Activated naive CD4-positive, alpha-beta T cell treated with anti-CD3 and anti-CD28 coated beads, Interleukin-2, amount 50 U/mL, for 16 hours (primary cell): ENCODE measurements around the gene RNASE4.
A peak's percentile ranks its signal among the peaks of the same experiment; 100 is the strongest.
"Not testable (repeated sequence)": the region's sequence is repeated elsewhere in the genome, so short reads cannot be mapped to it uniquely, and the experiment has no call there.

ENCODE experiments used
- DNase-seq: peaks from one replicate; pipeline ENCODE4 v3.0.0-alpha.2; 2020

Gene RNASE4, protein sequence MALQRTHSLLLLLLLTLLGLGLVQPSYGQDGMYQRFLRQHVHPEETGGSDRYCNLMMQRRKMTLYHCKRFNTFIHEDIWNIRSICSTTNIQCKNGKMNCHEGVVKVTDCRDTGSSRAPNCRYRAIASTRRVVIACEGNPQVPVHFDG

DNA sequence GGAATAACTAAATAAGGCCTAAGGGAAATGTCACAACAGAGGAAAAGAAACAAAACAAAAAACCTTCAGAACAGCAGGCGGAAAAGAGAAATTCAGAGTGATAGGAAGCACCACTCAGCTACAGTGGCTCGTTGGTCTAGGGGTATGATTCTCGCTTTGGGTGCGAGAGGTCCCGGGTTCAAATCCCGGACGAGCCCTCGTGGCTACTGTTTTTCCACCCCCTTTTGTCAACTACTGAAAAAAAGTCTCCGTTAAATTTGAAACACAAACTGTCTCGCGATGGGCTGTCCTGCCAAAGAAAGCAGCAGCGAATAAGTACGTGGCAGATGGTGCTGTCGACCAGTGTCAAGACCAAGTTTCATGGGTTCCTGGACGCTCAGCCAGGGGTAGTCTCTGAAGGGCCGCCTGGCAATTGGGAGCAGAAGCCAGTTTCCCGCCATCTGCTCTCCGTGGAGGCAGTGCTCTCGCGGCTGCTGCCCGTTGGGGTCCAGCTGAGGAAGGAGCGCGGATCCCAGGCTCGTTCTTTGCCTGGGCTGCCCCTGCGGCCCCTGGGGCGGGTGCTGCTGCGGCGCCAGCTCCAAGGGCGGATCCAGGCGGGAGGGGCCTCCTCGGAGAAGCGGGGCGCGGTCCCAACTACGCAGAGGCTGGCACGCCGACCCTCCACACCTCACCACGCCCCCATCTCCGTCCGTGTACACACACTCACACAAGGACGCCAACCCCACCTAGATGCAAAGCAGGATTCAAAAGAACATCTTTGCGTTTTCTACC is at the start of gene RNASE4:
RNASE4 (plus strand) TSS at position 670 of the 771 bp plus-strand sequence. CDS start 14,812 bp downstream, outside the sequence.
- DNase-seq: peak; percentile 75

DNA sequence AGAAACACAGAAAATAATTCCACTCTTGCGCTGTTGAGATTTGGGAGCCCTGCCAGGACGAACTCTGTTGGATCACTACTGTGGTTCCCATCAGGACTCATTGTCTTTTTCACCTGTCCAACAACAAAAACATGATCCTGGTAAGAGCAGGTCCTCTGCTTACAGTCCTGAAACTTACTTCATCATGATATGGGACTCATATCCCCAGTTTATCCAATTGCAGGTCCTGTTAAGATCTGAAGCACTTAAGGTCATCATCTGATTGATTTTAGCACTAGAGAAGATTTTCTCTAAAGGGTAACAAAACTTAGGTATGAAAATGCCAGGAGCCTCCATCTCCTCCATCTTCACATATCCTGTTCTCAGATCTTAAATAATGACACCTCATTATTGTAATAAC is 42.8 kb upstream of the RNASE4 start, which contains the start of gene OR6S1:
OR6S1 (minus strand) TSS at position 101 of the 400 bp plus-strand sequence; CDS start at position 101, 0 bp downstream.
- no peak for DNase-seq

DNA sequence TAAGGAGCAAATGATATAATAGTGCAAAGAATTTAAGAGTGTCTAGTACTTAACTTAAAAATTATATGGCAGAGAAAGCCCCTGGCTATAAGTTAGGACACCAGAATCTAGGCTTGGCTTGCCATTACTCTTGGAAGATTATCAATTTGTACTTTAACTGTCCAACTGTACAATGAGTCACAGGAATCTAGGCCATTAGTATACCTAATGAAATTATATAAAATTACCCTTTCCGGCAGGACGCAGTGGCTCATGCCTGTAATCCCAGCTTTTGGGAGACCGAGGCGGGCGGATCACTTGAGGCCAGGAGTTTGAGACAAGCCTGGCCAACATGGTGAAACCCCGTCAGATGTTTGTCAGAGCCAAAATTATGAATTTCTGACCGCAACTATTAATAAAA is 42.2 kb upstream of the RNASE4 start:
- DNase-seq: no peak

DNA sequence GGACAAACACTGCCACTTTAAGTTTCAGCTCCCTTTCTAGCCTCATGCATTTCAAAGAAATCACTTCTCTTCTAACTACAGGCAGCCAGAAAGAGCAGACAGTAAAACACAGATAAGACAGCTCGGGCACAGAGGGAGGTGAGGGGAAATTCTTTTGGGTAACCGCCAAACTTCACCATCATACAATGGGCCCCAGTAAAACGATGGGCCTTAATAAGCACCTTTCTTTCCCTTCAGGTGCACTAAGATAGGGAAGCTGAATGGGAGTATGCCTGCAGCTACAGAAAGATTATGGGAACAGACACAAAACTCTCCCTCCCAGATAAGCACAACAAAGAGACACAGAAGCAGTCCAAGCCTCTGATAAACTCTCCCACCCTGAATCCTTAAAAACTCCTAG is 41.6 kb upstream of the RNASE4 start:
- not testable (repeated sequence) for DNase-seq

DNA sequence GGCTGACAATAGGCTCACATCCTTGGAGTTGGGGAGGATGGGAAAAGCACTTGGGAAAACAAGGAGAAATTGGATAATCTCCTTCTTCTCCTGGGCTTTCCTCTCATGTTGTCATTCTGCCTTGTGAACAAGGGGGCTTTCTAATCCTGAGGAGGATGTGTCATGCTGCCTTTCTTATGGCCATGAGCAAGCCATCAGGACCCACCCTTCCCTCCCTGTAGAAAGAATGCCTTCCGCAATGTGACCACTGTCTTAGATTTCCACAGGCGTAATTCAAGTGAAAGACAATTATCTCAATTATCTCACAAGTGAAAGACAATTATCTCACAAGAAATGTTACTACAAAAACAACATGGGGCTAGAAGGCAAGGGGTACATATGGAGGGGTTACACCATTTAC is 39.8 kb upstream of the RNASE4 start:
- DNase-seq: no peak

DNA sequence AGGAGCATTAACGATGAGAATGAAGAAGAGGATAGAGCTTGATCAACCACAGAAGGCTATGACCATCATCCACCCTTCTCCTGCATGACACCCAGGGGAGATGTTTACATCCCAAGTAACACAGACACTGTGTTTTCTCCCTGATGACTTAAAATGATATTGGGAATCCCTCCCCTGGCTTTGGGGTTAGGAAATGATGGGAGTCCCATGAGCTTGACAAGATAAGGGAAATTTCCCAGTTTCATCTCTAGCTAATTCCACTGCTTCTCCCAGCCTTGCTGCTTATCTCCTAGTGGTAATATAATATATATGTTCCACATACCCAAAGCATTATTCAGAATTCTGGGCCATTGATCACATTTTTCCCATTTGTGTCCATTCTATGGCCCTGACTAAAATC is 38.9 kb upstream of the RNASE4 start:
- DNase-seq: no peak

DNA sequence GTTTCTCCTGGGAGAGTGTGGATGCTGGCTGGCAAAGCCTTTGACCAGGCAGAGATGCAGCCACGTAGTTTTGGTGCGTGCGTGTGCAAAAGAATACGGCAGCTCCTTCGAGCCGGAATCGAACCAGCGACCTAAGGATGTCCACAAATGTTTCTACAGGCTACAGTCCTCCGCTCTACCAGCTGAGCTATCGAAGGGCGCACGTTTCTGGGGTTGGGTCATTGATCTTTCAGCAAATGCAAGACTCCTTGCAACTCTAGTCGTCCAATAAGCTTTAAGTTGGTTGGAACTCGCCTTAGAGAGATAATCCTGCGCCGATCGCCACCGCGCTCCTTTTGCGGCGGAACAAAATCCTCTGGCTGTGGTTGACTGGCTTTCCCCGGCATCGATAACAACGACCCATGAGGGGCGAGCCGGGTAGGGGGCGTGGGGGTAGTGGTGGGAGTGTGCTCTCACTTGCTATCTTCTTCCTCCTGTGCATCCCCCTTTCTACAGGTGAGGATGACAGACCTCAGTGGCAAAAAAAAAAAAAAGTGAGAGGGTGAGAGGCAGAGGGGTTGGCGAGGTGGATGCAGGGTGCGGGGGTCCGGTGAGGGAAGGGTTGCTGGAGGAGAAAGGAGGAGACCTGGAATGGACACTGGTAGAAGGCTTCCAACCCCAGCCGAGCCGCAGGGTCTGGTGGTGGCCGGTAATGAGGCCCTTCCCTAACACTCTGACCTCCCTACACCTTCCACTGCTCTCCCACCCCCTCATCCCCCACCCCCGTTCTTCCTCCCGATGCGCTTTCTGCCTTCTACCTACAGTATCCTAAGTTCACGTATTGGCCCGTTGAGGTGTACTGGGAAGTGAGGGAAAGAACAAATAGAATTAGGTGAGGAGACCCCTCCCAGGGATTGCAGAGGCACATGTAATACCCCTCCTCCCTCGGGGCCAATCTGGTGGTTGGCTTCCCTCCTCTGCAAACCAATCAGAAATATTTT is 31.1 kb upstream of the RNASE4 start:
- peak; percentile 50 for DNase-seq

DNA sequence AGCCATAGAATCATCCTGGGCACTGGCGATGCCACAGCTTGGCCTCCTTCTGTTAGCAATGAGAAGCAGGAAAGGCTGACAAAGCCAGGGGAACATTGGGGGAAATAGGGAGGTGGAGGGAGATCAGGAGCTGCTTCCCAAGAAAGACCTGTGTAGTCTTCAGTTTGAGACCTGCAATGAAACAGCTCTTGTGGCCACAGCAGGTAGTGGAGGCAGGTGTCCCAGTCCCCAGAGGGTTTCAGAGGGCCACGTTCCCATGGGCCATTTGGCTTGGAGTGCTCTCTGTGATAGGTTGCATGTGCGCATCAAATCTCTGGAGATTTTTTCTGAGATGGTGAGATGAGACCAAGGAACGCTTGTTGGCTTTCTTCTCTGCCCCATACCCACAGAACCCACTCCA is 28.5 kb upstream of the RNASE4 start:
- DNase-seq: no peak

DNA sequence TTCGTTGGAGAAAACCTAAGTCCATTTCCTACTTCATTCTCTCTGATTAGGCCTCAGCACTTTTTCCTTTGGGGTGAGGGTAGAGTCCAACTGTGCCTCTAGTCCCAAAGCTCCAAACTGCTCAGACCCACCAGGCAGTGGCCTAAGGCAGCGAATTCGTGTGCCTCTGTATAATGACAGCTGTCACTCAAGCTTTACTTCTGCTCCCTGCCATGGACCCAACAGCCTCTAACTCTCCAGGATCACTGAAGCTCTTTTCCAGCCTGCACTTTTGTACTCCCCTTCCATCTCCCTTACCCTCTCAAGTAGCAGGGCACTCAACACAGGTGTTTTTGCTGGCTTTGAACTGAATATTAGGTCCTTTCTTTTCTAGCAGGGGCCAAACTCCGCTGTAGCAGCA is 28.1 kb upstream of the RNASE4 start:
- no peak for DNase-seq

DNA sequence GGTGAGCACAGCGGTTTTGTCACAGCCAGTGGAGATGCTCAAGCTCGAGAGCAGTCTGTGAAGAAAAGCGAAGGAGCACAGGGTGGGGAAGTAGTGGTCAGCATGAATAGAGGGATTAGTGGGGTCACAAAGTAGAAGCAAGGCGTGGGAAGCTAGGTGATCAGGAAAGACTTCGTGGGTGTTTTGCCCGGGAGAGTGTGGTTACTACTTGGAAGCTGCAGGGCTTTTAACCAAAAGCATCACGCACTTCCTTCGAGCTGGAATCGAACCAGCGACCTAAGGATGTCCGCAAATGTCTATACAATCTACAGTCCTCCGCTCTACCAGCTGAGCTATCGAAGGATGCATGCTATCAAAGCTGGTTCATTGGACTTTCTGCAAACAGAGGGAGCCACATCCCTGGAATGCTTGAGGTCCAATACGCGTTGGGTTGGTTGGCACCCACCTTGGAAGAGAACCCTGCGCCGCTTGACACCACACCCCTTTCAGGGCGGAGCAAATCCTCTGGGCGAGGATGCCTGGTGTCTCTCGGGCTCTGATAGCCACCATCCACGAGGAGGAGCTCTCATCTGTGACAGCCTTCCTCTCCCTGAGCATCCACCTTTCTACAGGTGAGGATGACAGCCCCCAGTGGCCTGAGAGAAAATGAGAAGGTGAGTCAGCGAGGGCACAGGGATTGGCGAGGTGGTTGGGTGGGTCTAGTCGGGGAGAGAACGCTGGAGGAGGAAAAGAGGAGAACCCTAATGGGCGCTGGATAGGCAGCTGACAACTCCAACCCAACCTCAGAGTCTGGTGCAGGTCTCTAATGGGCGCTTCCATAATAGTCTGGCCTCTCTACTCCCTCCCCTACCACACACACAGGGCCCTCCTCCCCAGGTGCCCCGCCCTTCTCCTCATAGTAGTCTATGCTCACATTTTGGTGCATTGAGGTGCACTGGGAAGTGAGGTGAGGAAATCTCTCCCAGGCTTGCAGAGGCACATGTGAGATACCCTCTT is 26.8 kb upstream of the RNASE4 start:
- peak; percentile 36 for DNase-seq

DNA sequence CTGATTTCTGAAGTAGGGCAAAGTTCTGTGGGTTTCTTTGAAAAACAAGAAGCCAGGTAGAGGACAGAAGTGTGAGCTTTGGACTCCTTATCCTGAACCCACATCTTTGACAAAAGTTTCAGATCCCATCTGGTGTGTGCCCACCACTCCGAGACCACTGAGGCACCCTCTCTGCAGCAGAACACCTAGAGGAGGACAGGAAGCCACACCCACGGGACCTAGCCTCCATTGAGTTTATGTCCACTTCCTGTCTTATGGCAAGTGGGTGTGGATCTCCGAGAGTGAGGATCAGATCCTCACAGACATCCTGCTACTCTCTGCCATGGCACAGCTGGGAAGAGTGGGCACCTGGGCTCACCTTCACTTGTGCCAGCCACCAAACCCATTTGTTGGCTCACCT is 26.1 kb upstream of the RNASE4 start:
- no peak for DNase-seq

DNA sequence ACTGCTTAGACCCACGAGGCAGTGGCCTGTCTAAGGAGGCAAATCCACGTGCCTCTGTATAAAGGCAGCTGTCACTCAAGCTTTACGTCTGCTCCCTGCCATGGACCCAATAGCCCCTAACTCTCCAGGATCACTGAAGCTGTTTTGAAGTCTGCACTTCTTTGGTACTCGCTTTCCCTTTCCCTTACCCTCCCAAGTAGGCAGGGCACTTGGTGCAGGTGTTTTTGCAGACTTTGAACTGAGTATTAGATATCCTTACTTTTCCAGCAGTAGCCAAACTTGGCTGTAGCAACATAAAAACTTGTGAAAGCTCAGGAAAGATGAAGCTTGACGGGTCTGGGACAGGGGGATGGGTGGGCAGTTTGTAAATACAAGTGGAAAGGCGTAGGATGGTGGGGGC is 25.0 kb upstream of the RNASE4 start:
- no peak for DNase-seq

DNA sequence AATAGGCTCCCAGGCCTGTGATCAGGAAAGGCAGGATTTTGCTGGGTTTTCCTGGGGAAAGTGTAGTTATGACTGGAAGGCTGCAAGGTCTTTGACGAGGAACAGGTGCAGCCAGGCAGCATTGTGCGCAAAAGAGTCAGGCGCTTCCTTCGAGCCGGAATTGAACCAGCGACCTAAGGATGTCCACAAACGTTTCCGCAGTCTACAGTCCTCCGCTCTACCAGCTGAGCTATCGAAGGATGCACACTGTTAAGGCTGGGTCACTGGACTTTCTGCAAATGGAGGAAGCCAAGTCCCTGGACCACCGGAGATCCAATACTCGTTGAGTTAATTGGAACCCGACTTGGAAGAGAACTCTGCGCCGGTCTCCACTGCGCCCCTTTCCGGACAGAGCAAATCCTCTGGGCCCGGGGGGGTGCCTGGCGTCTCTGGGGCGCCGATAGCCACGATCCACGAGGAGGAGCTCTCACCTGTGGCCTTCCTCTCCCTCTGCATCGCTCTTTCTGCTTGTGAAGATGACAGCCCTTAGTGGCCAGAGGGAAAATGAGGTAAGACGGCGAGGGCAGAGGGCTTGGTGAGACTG is 24.5 kb upstream of the RNASE4 start:
- no peak for DNase-seq

DNA sequence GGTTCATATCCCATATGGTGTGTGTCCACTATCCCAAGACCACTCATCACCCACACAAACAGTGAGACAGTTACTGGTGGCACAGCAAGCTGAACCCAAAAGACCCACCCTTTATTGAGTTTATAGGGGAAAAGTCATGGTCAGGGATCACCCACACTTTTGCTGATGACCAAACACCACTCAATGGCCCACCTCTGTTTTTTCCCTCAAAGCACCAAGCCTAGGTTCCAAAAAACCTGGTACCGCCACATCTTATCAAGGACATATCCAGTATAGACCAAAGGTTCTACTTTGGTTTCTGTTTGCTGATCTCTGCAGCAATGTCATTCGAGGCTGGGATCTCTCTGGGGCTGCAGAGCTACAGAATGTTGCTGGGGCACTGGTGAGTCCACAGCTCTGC is 23.2 kb upstream of the RNASE4 start:
- no peak for DNase-seq

DNA sequence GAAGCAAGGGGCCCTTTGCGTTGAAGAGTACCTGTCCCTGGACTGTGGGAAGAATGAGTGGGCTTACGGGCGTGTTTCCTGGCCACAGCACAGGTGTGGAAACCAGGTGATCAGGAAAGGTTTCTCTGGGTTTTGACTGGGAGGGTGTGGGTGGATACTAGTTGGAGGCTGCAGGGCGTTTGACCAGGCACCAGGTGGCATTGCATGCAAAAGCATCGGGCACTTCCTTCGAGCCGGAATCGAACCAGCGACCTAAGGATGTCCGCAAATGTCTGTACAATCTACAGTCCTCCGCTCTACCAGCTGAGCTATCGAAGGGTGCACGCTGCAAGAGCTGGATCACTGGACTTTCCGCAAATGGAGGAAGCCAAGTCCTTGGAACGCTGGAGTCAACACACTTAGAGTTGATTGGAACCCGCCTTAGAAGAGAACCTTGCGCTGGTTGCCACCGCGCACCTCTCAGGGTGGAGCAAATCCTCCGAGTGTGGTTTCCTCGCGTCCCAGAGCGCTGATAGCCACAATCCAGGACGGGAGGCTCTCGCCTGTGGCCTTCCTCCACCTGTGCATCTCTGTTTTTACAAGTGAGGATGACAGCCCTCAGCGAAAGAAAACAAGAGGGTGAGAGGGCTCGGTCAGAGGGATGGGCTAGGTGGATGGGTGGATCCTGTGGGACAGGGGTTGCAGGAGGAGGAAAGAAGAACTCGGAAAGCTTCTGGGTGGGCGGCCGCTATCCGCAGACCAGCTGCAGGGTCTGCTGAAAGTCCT is 21.2 kb upstream of the RNASE4 start:
- DNase-seq: peak; percentile 74

DNA sequence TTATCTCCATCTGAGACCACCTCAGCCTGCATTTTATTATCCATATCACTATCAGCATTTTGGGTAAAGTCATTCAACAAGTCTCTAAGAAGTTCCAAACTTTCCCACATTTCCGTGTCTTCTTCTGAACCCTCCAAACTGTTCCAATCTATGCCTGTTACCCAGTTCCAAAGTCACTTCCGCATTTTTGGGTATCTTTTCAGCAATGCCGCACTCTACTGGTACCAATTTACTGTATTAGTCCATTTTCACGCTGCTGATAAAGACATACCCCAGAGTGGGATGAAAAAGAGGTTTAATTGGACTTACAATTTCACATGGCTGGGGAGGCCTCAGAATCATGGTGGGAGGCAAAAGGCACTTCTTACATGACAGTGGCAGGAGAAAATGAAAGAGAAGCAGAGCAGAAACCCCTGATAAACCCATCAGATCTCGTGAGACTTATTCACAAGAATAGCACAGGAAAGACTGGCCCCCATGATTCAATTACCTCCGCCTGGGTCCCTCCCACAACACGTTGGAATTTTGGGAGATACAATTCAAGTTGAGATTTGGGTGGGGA is 17.9 kb upstream of the RNASE4 start:
- DNase-seq: not testable (repeated sequence)

DNA sequence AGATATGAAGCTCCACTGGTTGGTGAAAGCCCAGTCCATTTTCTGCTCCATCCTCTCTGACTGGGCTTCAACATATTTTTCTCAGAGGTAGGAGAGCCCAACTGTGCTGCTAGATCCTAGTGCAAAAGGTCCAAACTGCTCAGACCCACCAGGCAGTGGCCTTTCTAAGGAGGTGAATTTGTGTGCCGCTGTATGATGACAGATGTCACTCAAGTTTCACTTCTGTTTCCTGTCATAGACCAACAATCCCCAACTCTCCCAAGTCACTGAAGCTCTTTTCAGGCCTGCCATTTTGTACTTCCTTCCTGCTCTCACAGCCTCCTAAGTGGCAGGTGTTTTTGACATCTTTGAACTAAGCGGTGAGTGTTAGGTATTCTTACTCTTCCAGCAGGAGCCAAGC is 16.4 kb upstream of the RNASE4 start:
- DNase-seq: no peak

DNA sequence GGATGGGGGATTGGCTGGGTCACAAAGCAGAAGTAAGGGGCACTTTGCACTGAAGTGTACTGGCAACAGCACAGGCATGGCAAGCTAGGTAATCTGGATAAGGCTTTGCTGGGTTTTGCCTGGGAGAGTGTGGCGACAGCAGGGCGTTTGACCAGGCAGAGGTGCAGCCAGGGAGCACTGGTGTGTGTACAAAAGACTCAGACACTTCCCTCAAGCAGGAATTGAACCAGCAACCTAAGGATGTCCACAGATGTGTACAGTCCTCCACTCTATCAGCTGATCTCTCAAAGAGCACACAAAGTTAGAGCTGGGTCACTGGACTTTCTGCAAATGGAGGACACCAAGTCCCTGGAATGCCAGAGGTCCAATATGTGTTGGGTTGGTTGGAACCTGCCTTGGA is 15.4 kb upstream of the RNASE4 start:
- no peak for DNase-seq

DNA sequence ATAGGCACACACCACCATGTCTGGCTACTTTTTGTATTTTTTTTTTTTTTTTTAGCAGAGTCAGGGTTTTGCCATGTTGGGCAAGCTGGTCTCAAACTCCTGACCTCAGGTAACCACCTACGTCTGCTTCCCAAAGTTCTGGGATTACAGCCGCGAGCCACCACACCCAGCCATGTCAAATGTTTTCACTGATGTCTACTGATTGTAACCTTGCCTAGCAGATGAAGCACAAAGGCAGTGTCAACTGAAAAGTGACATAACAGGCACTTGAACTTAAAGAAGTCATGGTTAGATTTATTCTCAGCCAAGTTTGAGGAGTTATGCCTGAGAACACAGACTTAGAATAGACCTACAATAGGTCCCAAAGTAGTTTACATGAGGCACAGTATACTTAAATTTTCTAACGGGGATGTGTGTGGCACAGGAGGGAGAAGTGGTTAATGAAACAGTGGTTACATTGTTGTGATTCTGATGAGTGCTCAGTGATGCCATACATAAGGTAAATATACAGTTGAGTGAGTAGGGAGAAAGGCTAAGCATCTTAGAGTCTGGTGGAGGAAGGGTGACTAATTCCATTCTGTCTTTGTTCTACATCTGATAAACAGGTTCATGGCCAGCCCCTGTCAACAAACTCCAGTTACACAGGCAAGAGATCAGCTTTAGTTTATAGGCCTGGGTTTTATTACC is 12.6 kb upstream of the RNASE4 start:
- DNase-seq: no peak

DNA sequence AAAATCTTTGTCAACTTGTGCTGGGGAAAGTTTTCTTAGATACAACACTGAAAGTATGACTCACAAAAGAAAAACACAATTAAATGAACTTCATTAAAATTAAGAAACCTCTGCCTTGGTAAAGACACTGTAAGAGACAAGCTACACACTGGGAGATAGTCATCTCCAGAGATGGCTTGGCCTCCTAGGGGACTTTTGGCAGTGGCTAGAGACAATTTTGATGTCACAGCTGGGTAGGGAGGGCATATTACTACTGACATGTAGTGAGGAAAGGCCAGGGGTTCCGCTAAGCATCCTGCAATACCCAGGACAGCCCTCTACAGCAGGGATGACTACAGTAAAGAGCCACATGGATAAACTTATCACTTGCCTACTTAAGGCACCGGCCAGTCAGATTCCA is 8.7 kb upstream of the RNASE4 start:
- DNase-seq: no peak
